ENCODE results near the gene SERTAD3.
A peak's percentile ranks its signal among the peaks of the same experiment; 100 is the strongest.

The SERTAD3 gene

GRCh38 chr19:40407714-40408597 lies 36.2 kb downstream of the SERTAD3 start:
- no peak for DNase-seq

GRCh38 chr19:40403262-40403984 lies 40.7 kb downstream of the SERTAD3 start:
- DNase-seq, result peak; percentile 86 to 88

- DNase-seq, result no peak
These were observed 43.6 kb downstream of the SERTAD3 start for GRCh38 chr19:40400559-40400958.

DNA sequence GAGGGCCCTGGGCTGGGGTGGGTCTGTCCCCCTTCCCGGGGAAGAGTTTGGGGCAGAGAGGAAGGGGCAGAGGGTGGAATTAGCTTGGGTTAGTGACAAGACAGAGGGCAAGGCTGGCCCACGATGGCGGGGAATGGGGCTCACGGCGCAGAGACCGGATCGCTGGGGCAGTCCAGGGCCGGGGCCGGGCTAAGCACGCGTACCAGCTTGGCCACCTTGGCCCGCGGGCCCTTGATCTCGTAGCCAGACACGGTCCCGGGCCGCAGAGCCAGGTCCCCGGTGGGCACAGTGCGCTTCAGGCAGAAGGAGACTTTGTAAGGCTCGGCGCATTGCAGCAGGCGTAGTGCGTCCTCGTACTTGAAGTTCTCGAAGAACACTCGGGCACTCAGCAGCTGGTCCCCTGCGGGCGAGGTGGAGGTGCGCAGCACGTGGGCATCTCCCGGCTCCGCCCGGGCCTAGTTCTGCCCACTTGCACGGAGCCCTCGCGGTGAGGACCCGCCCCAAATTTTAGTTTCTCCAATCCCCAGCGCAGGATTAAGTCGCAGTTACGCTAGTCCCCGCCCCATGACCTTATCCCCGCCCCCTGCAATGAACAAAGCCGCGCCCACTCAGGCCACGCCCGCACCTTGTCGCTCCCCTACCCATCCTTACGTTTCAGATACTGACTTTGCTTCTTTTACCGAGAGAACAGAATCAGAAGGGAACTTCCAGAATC lies 45.6 kb downstream of the SERTAD3 start:
- DNase-seq, result peak; percentile 77 to 83

DNA sequence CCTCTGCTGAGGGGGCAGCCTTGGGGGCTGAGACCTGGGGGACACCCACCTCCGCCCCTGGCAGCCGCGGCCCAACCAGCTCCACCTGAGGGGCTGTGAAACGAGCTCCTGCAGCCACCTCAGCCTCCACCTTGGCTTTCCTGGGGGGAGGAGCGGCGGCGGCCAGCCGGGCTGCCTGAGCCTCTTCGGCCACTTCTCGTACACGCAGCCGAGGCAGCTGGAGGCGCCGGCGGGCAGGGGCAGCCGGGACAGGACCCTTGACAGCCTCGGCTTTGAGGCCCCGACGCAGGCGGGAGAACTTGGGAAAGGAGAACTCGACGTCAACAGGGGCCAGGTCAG lies 46.6 kb downstream of the SERTAD3 start:
- DNase-seq, result no peak

DNA sequence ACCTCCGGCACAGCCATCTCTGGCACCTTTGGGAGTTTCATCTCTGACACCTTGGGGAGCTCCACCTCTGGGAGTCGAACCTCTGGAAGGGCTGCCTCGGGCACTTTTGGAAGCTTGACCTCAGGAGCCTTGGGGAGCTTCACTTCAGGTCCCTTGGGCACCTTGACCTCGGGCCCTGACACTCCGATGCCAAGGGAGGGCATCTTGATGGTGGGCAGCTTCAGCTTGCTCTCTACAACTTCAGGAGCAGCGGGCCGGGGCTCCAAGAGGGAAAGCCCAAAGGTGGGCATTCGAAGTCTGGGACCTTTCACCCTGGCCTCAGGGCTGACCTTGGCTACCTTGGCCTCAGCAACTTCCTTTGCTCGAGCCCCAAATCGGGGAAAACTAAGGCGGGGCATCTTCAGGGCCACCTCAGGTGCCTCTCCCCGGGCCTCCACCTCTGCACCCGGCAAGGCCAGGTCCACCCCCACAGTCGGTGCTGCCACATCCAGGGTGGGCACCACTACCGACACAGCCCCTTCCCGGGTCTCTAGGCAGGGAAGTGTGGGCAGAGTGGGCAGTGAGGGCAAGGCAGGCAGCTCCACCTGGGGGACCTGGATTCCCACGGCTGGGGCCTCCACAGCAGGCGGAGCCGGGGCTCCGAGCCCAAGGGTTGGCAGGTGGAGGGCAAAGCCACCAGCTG lies 47.1 kb downstream of the SERTAD3 start:
- DNase-seq, result no peak

DNA sequence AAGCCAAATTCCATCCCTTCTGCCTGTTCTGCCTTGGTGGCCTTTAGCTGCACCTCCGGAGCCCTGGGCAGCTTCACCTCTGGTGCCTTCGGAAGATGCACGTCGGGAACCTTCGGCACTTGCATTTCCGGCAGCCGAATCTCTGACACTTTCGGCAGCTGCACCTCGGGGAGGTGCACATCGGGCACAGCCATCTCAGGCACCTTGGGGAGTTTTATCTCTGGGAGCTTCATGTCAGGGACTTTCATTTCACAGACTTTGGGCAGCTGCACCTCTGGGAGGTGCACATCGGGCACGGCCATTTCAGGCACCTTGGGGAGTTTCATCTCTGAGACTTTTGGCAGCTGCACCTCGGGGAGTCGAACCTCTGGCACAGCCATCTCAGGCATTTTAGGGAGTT lies 48.2 kb downstream of the SERTAD3 start:
- no peak for DNase-seq

- DNase-seq, result no peak
These were observed 49.3 kb downstream of the SERTAD3 start for GRCh38 chr19:40394816-40395210.

DNA sequence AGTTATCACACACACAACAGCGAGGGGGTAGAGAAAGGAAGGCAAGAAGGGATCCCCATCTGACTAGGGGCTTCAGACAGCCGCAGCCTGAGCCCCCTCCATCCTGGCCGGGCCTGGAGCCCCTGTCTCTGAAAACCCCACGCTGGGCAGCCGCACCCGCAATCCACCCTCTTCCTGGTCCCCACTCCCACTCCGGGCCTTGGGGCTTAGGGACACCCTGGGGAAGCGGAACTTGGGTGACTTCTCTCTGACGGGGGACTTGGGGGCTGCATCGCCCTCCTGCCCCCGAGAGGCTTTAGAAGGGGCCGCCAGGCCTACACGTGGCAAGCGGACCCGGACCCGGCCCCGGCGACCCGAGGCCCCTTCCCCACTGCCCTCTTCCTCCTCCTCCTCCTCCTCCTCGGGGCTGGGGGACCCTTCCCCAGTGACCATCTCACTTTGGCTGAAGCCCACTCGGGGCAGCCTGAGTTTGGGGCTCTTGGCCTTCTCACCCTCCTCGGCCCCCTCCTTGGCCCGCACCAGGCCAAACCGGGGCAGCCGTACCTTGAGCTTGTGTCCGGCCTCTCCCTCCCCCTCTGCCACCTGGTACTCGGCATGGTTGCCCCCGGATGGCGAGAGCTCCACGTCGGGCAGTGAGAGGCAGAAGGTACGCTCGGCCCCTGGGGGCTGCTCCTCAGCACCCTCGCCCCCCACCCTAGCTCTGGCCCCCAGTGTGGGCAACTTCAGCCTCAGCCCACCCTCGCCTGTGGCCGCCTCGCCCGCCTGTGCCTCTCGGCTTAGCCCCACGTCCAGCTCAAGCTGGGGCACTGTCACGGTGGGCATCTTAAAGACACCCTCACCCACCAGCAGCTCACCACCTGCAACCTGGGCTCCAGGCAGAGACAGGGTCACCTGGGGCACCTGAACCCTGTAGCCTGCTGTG lies 50.0 kb downstream of the SERTAD3 start:
- DNase-seq, result no peak

DNA sequence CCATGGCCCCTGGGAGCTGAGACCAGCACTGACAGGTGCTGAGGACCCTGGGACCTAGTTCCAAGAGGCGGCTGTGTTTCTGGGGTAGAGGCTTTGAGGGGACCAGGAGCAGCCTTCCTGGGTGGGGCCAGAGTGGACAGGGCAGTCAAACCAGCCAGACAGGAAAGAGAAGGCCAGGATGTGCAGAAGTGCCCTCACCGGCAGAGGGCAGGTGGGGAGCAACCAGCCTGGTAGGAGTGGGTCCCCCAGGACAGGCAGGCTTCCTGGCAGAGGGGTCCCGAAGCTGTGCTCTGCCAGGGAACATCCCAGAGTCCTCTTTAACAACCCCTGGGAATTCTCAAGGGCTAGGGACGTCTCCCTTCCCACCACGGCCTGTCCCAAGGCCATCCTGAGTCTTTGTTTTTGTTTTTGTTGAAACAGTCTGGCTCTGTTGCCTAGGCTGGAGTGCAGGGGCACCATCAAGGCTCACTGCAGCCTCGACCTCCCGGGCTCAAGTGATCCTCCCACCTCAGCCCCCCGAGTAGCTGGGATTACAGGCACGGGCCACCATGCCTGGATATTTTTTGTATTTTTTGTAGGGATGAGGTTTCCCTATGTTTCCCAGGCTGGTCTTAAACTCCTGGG lies 51.1 kb downstream of the SERTAD3 start:
- no peak for DNase-seq

DNA sequence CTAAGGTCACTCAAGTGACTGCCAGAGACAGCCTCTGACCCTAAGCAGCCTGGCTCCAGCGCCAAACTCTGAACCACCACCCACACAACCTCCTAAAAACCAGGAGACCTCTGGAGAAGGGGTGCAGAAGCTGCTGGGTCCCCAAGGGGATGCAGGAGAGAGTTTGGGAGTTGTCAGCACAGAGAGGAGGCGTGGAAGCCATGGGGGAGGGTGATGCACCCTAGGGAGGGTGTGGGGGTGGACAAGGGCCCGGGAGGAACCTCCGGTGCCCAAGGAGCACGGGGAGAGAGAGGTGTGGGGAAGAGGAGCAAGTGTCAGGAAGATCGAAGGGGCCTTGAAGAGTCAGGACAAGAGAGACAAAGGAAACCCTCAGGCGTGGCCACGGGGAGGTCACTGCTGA lies 52.0 kb downstream of the SERTAD3 start:
- no peak for DNase-seq

Measured in CD4-positive, alpha-beta T cell treated with Interferon alpha-2 for 1 hour (primary cell).